ENCODE results near the gene DUSP2. TPM values are rescaled to one million over a fixed set of nuclear protein-coding genes. Genes with fewer than 3 reads are reported as not detected.

The DUSP2 gene
- total RNA-seq, 1 experiment from 2014 or later, result 0.84 TPM

- no peak for DNase-seq (ENCODE audit: low read depth)
Observed at GRCh38 chr2:96114903-96115581, 30.2 kb downstream of the DUSP2 start.

- no peak for DNase-seq (ENCODE audit: low read depth)
Observed at GRCh38 chr2:96114546-96114902, 30.7 kb downstream of the DUSP2 start.

GRCh38 chr2:96113951-96114350, 31.3 kb downstream of the DUSP2 start:
- DNase-seq (ENCODE audit: low read depth), result no peak

GRCh38 chr2:96113367-96113677, 31.9 kb downstream of the DUSP2 start:
- no peak for DNase-seq (ENCODE audit: low read depth)

- DNase-seq (ENCODE audit: low read depth), result no peak
Observed at GRCh38 chr2:96112501-96113366, 32.5 kb downstream of the DUSP2 start.

GRCh38 chr2:96111823-96112500, 33.3 kb downstream of the DUSP2 start:
- DNase-seq (ENCODE audit: low read depth), result no peak

GRCh38 chr2:96111257-96111640, 34.0 kb downstream of the DUSP2 start:
- DNase-seq (ENCODE audit: low read depth), result no peak

- no peak for DNase-seq (ENCODE audit: low read depth)
Observed at GRCh38 chr2:96110621-96111256, 34.5 kb downstream of the DUSP2 start.

- DNase-seq (ENCODE audit: low read depth), result no peak
Observed at GRCh38 chr2:96109931-96110511, 35.2 kb downstream of the DUSP2 start.

- DNase-seq (ENCODE audit: low read depth), result no peak
Observed at GRCh38 chr2:96109361-96109680, 35.9 kb downstream of the DUSP2 start.

- DNase-seq (ENCODE audit: low read depth), result no peak
Observed at GRCh38 chr2:96108541-96109360, 36.5 kb downstream of the DUSP2 start.

GRCh38 chr2:96108151-96108540, 37.1 kb downstream of the DUSP2 start:
- DNase-seq (ENCODE audit: low read depth), result no peak

GRCh38 chr2:96107708-96108065, 37.6 kb downstream of the DUSP2 start:
- DNase-seq (ENCODE audit: low read depth), result no peak

GRCh38 chr2:96106991-96107707, 38.1 kb downstream of the DUSP2 start:
- no peak for DNase-seq (ENCODE audit: low read depth)

- DNase-seq (ENCODE audit: low read depth), result no peak
Observed at GRCh38 chr2:96105994-96106715, 39.1 kb downstream of the DUSP2 start.

GRCh38 chr2:96105152-96105915, 39.9 kb downstream of the DUSP2 start:
- no peak for DNase-seq (ENCODE audit: low read depth)

GRCh38 chr2:96104487-96104861, 40.8 kb downstream of the DUSP2 start:
- DNase-seq (ENCODE audit: low read depth), result no peak

GRCh38 chr2:96103761-96104486, 41.3 kb downstream of the DUSP2 start:
- DNase-seq (ENCODE audit: low read depth), result no peak

GRCh38 chr2:96103187-96103601, 42.0 kb downstream of the DUSP2 start:
- no peak for DNase-seq (ENCODE audit: low read depth)
